ENCODE results near the gene RYR2.
"Not testable (repeated sequence)": the region's sequence is repeated elsewhere in the genome, so short reads cannot be mapped to it uniquely, and the experiment has no call there.

- TF ChIP-seq CTCF, POLR2A (IDR thresholded peaks at IDR 0.05): not testable (repeated sequence)
Observed at GRCh38 chr1:237843516-237843915, 801.5 kb downstream of the RYR2 start.
